WI38 (cell line): ENCODE results near the gene HPN.

Experiments used
- H3K4me3 ChIP-seq: 2 replicates; pipeline ENCODE4 v1.5.1; 2011; ENCODE audit warnings: low read depth, mild to moderate bottlenecking, control low read depth, low read length
- TF ChIP-seq, protein P1 (sequence below): IDR thresholded peaks from 2 replicates; pipeline ENCODE4 v1.5.1; 2012; ENCODE audit warnings: low read depth, mild to moderate bottlenecking, control low read depth, low read length

Gene HPN

DNA sequence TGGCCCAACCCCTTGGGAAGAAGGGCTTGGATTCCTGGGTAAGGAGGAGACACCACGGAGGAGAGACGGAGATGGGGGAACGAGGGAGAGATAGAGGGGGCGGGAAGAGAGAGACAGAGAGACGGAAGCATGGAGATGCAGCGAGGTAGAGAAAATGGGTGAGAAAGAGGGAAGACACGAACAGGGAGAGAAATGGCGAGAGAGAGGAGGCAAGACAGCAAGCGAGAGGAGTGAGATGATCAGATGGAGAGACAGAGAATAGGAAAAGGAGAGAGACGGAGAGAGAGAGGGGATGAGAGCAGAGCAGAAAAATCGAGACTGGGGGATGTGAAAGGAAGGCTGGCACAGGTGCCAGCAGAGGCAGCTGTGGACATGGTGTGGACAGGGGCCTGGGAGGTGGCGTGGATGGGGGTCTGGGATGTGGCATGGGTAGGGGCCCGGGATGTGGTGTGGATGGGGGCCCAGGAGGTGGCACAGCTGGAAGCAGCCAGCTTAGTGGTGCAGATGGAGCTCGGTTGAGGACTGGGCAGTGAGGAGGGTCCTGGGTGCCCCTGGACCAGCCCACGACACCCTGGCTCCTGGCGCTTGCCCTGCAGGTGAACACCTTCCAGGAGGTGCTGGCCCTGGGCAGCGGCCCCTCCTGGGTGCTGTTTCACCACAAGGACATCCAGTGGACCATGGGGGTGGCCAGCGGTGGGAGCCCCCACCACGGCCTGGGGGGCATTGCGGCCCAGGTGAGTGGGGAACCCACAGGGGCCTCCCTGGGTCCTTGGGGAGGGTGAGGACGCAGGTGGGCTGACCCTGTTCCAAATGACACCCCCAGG, 33.9 kb downstream of the HPN start:
- TF ChIP-seq, protein P1, sequence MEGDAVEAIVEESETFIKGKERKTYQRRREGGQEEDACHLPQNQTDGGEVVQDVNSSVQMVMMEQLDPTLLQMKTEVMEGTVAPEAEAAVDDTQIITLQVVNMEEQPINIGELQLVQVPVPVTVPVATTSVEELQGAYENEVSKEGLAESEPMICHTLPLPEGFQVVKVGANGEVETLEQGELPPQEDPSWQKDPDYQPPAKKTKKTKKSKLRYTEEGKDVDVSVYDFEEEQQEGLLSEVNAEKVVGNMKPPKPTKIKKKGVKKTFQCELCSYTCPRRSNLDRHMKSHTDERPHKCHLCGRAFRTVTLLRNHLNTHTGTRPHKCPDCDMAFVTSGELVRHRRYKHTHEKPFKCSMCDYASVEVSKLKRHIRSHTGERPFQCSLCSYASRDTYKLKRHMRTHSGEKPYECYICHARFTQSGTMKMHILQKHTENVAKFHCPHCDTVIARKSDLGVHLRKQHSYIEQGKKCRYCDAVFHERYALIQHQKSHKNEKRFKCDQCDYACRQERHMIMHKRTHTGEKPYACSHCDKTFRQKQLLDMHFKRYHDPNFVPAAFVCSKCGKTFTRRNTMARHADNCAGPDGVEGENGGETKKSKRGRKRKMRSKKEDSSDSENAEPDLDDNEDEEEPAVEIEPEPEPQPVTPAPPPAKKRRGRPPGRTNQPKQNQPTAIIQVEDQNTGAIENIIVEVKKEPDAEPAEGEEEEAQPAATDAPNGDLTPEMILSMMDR: no peak

DNA sequence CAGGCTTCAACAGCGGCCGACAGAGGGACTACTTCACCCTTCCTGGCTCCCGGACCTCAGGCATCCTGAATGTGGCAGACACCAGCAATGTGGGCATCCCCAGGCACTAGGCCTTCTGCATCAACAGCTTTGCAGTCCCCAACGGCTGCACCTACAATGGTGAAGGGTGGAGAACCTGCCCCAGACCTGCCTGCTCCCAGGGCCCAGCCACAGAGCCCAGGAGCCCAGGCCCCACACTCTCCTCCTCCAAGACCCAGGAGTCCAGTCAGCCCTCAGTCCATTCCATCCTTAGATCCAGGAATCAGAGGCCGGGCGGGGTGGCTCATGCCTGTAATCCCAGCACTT, 34.5 kb downstream of the HPN start:
- H3K4me3 ChIP-seq: no peak overlapping the region
- TF ChIP-seq, protein P1: no peak

More for the DNA sequence above, 33.9 kb downstream of the HPN start:
- H3K4me3 ChIP-seq: no peak overlapping the region

DNA sequence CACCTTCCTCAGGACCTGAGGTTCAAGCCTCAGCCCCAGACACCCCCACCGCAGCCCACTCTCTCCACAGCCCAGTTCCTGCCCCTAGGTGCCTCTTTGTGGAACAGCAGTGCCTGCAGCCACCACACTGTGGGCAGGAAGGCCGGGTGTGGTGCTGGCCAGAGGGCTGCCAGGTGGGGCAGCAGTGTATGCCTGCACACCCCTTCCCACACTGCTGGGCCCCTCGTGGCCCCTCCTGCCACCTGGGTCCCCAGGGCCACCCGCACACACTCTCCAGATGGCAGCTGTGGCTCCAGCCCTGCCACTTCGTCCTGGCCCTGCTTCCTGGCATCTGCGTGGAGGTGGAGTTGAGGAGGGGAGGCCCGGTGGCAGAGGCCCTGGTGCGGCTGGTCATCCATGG, 35.1 kb downstream of the HPN start:
- TF ChIP-seq, protein P1: no peak
- no peak overlapping the region for H3K4me3 ChIP-seq

DNA sequence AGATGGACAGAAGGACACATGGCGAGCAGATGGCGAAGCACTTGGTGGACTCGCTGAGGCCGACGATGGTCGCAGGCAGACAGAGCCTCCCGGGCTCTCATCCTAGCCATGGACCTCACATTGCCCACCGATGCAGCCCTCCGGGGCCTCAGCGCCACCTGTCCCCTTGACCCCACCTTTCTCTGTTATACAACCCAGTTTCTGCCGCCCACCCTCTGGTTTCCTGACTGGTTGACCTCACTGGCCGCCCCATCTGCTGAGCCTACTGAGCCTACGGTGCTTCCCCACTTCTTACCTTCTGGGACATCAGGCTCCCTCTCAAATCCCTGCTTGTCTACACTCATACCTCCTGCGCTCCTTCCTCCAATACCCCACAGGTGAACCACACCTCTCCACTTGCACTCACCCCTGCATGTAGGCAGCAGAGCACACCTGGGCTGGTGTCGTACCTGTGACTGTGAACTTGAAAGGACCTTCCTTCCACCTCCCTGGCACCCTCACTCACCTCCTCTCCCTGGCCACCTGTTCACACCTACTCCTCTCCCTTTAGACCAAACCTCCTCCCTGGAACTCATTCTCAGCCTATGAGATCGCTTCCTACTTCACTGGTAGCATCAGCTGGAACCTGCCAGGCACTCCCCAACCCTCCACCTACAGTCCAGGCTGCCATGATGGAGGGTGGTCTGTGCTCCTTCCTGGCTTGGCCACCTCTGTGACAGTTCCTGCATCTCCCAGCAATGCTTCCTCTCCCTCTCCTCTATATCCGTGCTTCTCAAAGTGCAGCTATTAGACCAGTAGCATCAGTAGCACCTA, 36.1 kb downstream of the HPN start:
- H3K4me3 ChIP-seq: no peak overlapping the region
- TF ChIP-seq, protein P1: no peak

DNA sequence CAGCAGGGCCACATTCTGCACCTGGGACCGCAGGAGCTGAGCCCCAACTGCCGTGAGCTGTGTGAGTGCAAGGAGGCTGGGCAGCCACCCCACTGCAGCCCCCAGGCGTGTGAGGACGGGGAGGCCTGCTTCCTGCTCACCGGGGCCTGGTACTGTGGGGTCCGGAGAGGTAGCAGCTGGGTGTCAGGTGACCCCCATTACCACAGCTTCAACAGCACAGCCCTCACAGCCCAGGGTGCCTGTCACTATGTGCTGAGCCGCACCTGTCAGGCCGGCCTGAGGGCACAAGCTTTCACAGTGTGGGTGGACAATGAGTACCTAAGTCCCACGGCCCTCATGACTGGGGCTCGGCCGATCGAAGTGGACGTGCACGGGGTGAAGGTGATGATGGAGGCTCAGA, 38.3 kb downstream of the HPN start:
- H3K4me3 ChIP-seq: no peak overlapping the region
- TF ChIP-seq, protein P1: no peak

DNA sequence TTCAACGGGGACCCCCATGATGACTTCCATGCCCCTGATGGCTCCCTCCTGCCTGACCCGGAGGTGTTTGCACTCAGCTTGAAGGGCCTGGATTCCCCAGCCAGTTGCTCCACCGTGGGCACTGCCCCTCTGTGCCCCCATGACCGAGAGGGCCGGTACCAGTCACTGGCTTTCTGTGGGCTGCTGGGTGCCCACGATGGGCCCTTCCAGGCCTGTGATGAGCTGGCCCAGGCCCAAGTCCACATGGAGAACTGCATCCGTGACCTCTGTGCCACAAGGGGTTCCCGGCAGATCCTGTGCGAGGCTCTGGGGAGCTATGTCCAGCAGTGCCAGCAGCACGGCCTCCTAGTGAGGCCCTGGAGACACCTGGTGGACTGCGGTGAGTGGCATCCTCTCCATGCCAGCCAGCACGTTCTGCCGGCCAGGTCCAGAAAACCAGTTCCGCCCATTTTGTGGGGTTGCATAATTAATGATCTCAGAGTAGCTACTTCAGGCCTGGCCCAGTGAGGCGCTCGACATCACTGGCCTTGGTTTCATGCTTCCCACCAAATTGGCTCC, 39.2 kb downstream of the HPN start:
- H3K4me3 ChIP-seq: no peak overlapping the region
- TF ChIP-seq, protein P1: no peak

DNA sequence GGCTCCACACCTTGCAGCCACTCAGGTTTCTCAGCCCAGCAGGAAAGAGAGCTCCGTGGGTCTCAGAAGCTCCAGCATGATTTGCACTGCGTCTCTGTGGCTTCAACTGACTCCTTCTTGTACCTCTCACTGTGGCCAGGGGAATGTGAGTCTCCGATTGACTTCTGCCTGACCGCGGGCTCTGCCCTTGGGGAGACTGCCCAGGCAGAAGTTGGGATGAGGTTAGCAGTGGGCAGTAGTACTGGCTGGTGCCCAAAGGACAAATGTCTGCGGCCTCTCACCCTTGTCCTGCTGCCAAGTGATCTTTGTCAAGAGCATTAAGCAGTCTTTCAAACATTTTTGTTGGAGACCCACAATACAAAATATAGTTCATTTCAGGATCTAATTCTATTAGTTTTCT, 39.7 kb downstream of the HPN start:
- no peak overlapping the region for H3K4me3 ChIP-seq
- TF ChIP-seq, protein P1: no peak
